ENCODE data around the gene DHX16. TPM values are rescaled to one million over a fixed set of nuclear protein-coding genes. Genes with fewer than 3 reads are reported as not detected.

Gene DHX16
- total RNA-seq, 2 experiments from 2014 or later = 34.5 to 36.7 TPM

- H3K4me1 Mint-ChIP-seq = peaks cover 13% of the 10 kb centered on the region
- H3K36me3 Mint-ChIP-seq (ENCODE audit: low read depth) = peaks cover 31% of the 10 kb centered on the region
- POLR2A ChIA-PET = no interaction called here
- ATAC-seq (no peak), DNase-seq (no peak)
- H3K27me3 Mint-ChIP-seq = no peaks in the 10 kb centered on the region
- intact Hi-C loops (cut with DNase I, micrococcal nuclease) = no loop called here
- no peaks in the 10 kb centered on the region for H3K9me3 Mint-ChIP-seq (ENCODE audit: low read depth)
- CTCF ChIA-PET = interaction anchor here (0.7 to 1.6 kb wide), 4 partner anchors 22 to 171 kb away, joined by 3 to 6 read pairs (median 4); partner anchors contain the start of gene DHX16
- peak overlapping the region; percentile 33 for H3K27ac Mint-ChIP-seq
- no peak overlapping the region for H3K4me3 Mint-ChIP-seq
Observed at GRCh38 chr6:30651143-30651542, 21.7 kb downstream of the DHX16 start.

GRCh38 chr6:30647242-30648116 is 25.3 kb downstream of the DHX16 start:
- ATAC-seq (peak; percentile 70), DNase-seq (peak; percentile 88)
- Mint-ChIP-seq H3K4me1 (peaks cover 20% of the 10 kb centered on the region), H3K27ac (peak overlapping the region; percentile 88), H3K27me3 (no peaks in the 10 kb centered on the region), H3K36me3 (ENCODE audit: low read depth) (peaks cover 23% of the 10 kb centered on the region), H3K9me3 (ENCODE audit: low read depth) (no peaks in the 10 kb centered on the region), H3K4me3 (peak overlapping the region; percentile 78)
- intact Hi-C loops (cut with DNase I, micrococcal nuclease) = loop anchor here (1.0 to 2.0 kb wide), 12 partner anchors 21 to 511 kb away; partner anchors contain the start of genes MRPS18B (in 2 of the 2), PPP1R10 (in 2 of the 2), ABCF1 (in 1 of the 2) and ATAT1 (in 1 of the 2)
- CTCF ChIA-PET = interaction anchor here (0.7 to 1.6 kb wide), 6 partner anchors 12 to 147 kb away, joined by 3 to 8 read pairs (median 4); partner anchors contain the start of gene DHX16
- POLR2A ChIA-PET = interaction anchor here (0.6 to 1.2 kb wide), 3 partner anchors 32 to 70 kb away, joined by 3 to 17 read pairs (median 4); partner anchors contain the start of gene MDC1

- CTCF ChIA-PET = interaction anchor here (0.7 to 1.6 kb wide), 4 partner anchors 19 to 111 kb away, joined by 3 to 7 read pairs (median 3); partner anchors contain the start of gene DHX16
- no peaks in the 10 kb centered on the region for H3K27me3 Mint-ChIP-seq
- no peaks in the 10 kb centered on the region for H3K9me3 Mint-ChIP-seq (ENCODE audit: low read depth)
- POLR2A ChIA-PET = interaction anchor here (0.6 to 1.2 kb wide), 2 partner anchors 31 to 32 kb away, joined by 3 to 17 read pairs; no protein-coding TSS in a partner anchor
- DNase-seq (peak; percentile 97), ATAC-seq (peak; percentile 86)
- H3K4me1 Mint-ChIP-seq = peaks cover 20% of the 10 kb centered on the region
- peak within 1 kb of the TSS; percentile 88 for H3K27ac Mint-ChIP-seq
- H3K36me3 Mint-ChIP-seq (ENCODE audit: low read depth) = peaks cover 16% of the 10 kb centered on the region
- H3K4me3 Mint-ChIP-seq = peak within 1 kb of the TSS; percentile 78
- intact Hi-C loops (cut with DNase I, micrococcal nuclease) = loop anchor here (1.0 to 2.0 kb wide), 12 partner anchors 20 to 512 kb away; partner anchors contain the start of genes MRPS18B (in 2 of the 2), PPP1R10 (in 2 of the 2), ABCF1 (in 1 of the 2) and ATAT1 (in 1 of the 2)
Observed at GRCh38 chr6:30646450-30647241, 26.2 kb downstream of the DHX16 start, which contains the start of gene C6orf136. C6orf136 (plus strand) TSS chr6:30647133; CDS start chr6:30647232, 99 bp downstream.

- ChIA-PET POLR2A (interaction anchor here (1.2 kb wide), 1 partner anchor 31 kb away, joined by 17 read pairs; no protein-coding TSS in a partner anchor), CTCF (interaction anchor here (0.7 to 1.6 kb wide), 4 partner anchors 20 to 90 kb away, joined by 3 to 7 read pairs (median 3); partner anchors contain the start of gene DHX16)
- intact Hi-C loops (cut with DNase I, micrococcal nuclease) = loop anchor here in 1 of 2 experiments (2.0 kb wide), 1 partner anchor 75 kb away; the partner anchor contains the start of gene TUBB
- ATAC-seq (no peak), DNase-seq (no peak)
- Mint-ChIP-seq H3K4me1 (peaks cover 23% of the 10 kb centered on the region), H3K4me3 (peak overlapping the region; percentile 78), H3K27ac (peak overlapping the region; percentile 88), H3K9me3 (ENCODE audit: low read depth) (no peaks in the 10 kb centered on the region), H3K27me3 (no peaks in the 10 kb centered on the region), H3K36me3 (ENCODE audit: low read depth) (peaks cover 16% of the 10 kb centered on the region)
Observed at GRCh38 chr6:30645989-30646388, 26.8 kb downstream of the DHX16 start.

- CTCF ChIA-PET = interaction anchor here (0.7 kb wide), 1 partner anchor 509 kb away, joined by 3 read pairs; no protein-coding TSS in a partner anchor
- intact Hi-C loops (cut with DNase I, micrococcal nuclease) = no loop called here
Observed at GRCh38 chr6:30644769-30645168, 28.0 kb downstream of the DHX16 start.

GRCh38 chr6:30643656-30644055 is 29.1 kb downstream of the DHX16 start:
- no peak for ATAC-seq
- Mint-ChIP-seq H3K4me1 (peaks cover 22% of the 10 kb centered on the region), H3K27ac (no peak overlapping the region), H3K27me3 (no peaks in the 10 kb centered on the region), H3K4me3 (no peak overlapping the region), H3K9me3 (ENCODE audit: low read depth) (no peaks in the 10 kb centered on the region), H3K36me3 (ENCODE audit: low read depth) (peaks cover 13% of the 10 kb centered on the region)
- no peak for DNase-seq
- intact Hi-C loops (cut with DNase I, micrococcal nuclease) = no loop called here
- CTCF ChIA-PET = no interaction called here
- POLR2A ChIA-PET = no interaction called here

More at GRCh38 chr6:30644769-30645168, 28.0 kb downstream of the DHX16 start:
- H3K9me3 Mint-ChIP-seq (ENCODE audit: low read depth) = no peaks in the 10 kb centered on the region
- POLR2A ChIA-PET = interaction anchor here (0.6 kb wide), 1 partner anchor 34 kb away, joined by 3 read pairs; no protein-coding TSS in a partner anchor
- peaks cover 15% of the 10 kb centered on the region for H3K36me3 Mint-ChIP-seq (ENCODE audit: low read depth)
- H3K4me3 Mint-ChIP-seq = no peak overlapping the region
- peaks cover 24% of the 10 kb centered on the region for H3K4me1 Mint-ChIP-seq
- H3K27ac Mint-ChIP-seq = no peak overlapping the region
- no peaks in the 10 kb centered on the region for H3K27me3 Mint-ChIP-seq
- no peak for ATAC-seq
- no peak for DNase-seq

- POLR2A ChIA-PET = no interaction called here
- H3K27me3 Mint-ChIP-seq = no peaks in the 10 kb centered on the region
- no peak overlapping the region for H3K4me3 Mint-ChIP-seq
- H3K9me3 Mint-ChIP-seq (ENCODE audit: low read depth) = no peaks in the 10 kb centered on the region
- peaks cover 10% of the 10 kb centered on the region for H3K4me1 Mint-ChIP-seq
- DNase-seq (no peak), ATAC-seq (no peak)
- CTCF ChIA-PET = interaction anchor here (0.6 to 1.6 kb wide), 5 partner anchors 28 to 261 kb away, joined by 3 to 4 read pairs (median 3); no protein-coding TSS in a partner anchor
- peak overlapping the region; percentile 69 for H3K27ac Mint-ChIP-seq
- H3K36me3 Mint-ChIP-seq (ENCODE audit: low read depth) = peaks cover 12% of the 10 kb centered on the region
- intact Hi-C loops (cut with DNase I, micrococcal nuclease) = no loop called here
Observed at GRCh38 chr6:30641048-30641447, 31.8 kb downstream of the DHX16 start.

GRCh38 chr6:30640481-30640880 is 32.3 kb downstream of the DHX16 start:
- POLR2A ChIA-PET = no interaction called here

GRCh38 chr6:30635834-30636233 is 37.0 kb downstream of the DHX16 start:
- intact Hi-C loops (cut with DNase I, micrococcal nuclease) = no loop called here
- Mint-ChIP-seq H3K27me3 (no peaks in the 10 kb centered on the region), H3K9me3 (ENCODE audit: low read depth) (no peaks in the 10 kb centered on the region), H3K36me3 (ENCODE audit: low read depth) (peaks cover 16% of the 10 kb centered on the region), H3K27ac (no peak overlapping the region), H3K4me3 (no peak overlapping the region), H3K4me1 (peaks cover under 1% of the 10 kb centered on the region)
- POLR2A ChIA-PET = interaction anchor here (0.7 kb wide), 1 partner anchor 36 kb away, joined by 3 read pairs; no protein-coding TSS in a partner anchor
- CTCF ChIA-PET = interaction anchor here (0.5 to 0.7 kb wide), 2 partner anchors 12 to 38 kb away, joined by 3 to 4 read pairs; no protein-coding TSS in a partner anchor
- ATAC-seq = no peak
- DNase-seq = no peak

More at GRCh38 chr6:30640481-30640880, 32.3 kb downstream of the DHX16 start:
- H3K9me3 Mint-ChIP-seq (ENCODE audit: low read depth) = no peaks in the 10 kb centered on the region
- H3K36me3 Mint-ChIP-seq (ENCODE audit: low read depth) = peaks cover 6% of the 10 kb centered on the region
- CTCF ChIA-PET = interaction anchor here (1.6 kb wide), 1 partner anchor 43 kb away, joined by 4 read pairs; no protein-coding TSS in a partner anchor
- intact Hi-C loops (cut with DNase I, micrococcal nuclease) = no loop called here
- no peaks in the 10 kb centered on the region for H3K27me3 Mint-ChIP-seq
- H3K4me1 Mint-ChIP-seq = peaks cover 5% of the 10 kb centered on the region
- H3K4me3 Mint-ChIP-seq = no peak overlapping the region
- no peak overlapping the region for H3K27ac Mint-ChIP-seq
- peak; percentile 42 for ATAC-seq
- no peak for DNase-seq

Measured in activated CD4-positive, alpha-beta T cell treated with anti-CD3 and anti-CD28 coated beads for 36 hours (primary cell).